Lung (tissue), 12 donors: ENCODE results near the gene PDGFRA. TPM values are rescaled to one million over a fixed set of nuclear protein-coding genes. Genes with fewer than 3 reads are reported as not detected.
"Not testable (repeated sequence)": the region's sequence is repeated elsewhere in the genome, so short reads cannot be mapped to it uniquely, and the experiment has no call there.

Experiments
- ATAC-seq: fragments of 200-7000 bp; cut with Tn5 transposase; one replicate; pipeline ENCODE4 v1.9.1; 2020; ENCODE audit warnings: moderate number of reproducible peaks; ENCODE audit not compliant: insufficient read depth, low FRiP score
- DNase-seq, 3 donors: peaks; one replicate each; pipeline ENCODE4 v3.0.0-alpha.2; 2013 to 2017
- H3K27ac ChIP-seq, 2 donors: one replicate each; pipeline ENCODE4 v1.5.1; 2013; ENCODE audit warnings: mild to moderate bottlenecking in 2 of 2, moderate library complexity in 2 of 2, control low read depth in 1 of 2, inconsistent platforms in 1 of 2, low read depth in 1 of 2, low read length in 1 of 2
- H3K27me3 ChIP-seq, 3 donors: one replicate each; pipeline ENCODE4 v1.5.1; 2013; ENCODE audit warnings: low read length in 2 of 3; ENCODE audit not compliant: control insufficient read depth in 3 of 3, insufficient read depth in 3 of 3
- H3K36me3 ChIP-seq, 4 donors: one replicate each; pipeline ENCODE4 v1.5.1; 2013; ENCODE audit warnings: low read length in 4 of 4, mild to moderate bottlenecking in 1 of 4, moderate library complexity in 1 of 4; ENCODE audit not compliant: control insufficient read depth in 4 of 4, insufficient read depth in 4 of 4
- H3K4me1 ChIP-seq, 5 donors: one replicate each; pipeline ENCODE4 v1.5.1; 2013; ENCODE audit warnings: low read length in 5 of 5, mild to moderate bottlenecking in 2 of 5, moderate library complexity in 1 of 5; ENCODE audit not compliant: control insufficient read depth in 5 of 5, insufficient read depth in 5 of 5
- H3K4me3 ChIP-seq: one replicate; pipeline ENCODE4 v1.5.1; 2013; ENCODE audit warnings: mild to moderate bottlenecking, control low read depth, moderate library complexity
- H3K9ac ChIP-seq, 2 donors: one replicate each; pipeline ENCODE4 v1.5.1; 2013; ENCODE audit warnings: low read length in 2 of 2, control low read depth in 1 of 2; ENCODE audit not compliant: insufficient read depth in 1 of 2
- H3K9me3 ChIP-seq, 4 donors: one replicate each; pipeline ENCODE4 v1.5.1; 2013; ENCODE audit warnings: low read length in 3 of 4, mild to moderate bottlenecking in 1 of 4, moderate library complexity in 1 of 4; ENCODE audit not compliant: control insufficient read depth in 4 of 4, insufficient read depth in 3 of 4
- CTCF ChIP-seq: IDR thresholded peaks from 2 replicates; pipeline ENCODE4 v1.5.1; 2012; ENCODE audit warnings: mild to moderate bottlenecking; ENCODE audit errors: control extremely low read depth, extremely low read depth
- WGBS, 2 donors: extraction: QIAGEN DNeasy Blood & Tissue Kit; methylation state at CpG; one replicate each; pipeline ENCODE4 v1.1.7; 2013; 5-methylcytosine and 5-hydroxymethylcytosine counted together
- polyA plus RNA-seq, 2 donors: library from polyadenylated mRNA; stranded (reverse); fragments of 200-250 nt; gene quantifications; one replicate each; pipeline ENCODE4 v1.2.1, GENCODE V29; 2013
- total RNA-seq, 2 donors: library from RNA; depleted of rRNA in 1 of 2; stranded (reverse); fragments of >200 nt in 1 of 2; gene quantifications; one replicate each; pipeline ENCODE4 v1.2.1, GENCODE V29; 2014 to 2021
- donor health status: control.
- donor health status: control.
- donor health status: Bipolar disorder and iron deficiency.
- donor health status: healthy.
- donor health status: DM: yes; HTN: yes; CAD: no.

The PDGFRA gene
- total and polyA plus RNA-seq, 4 donors: 8.1 to 151 (median 65.6) TPM

- DNase-seq (no peak), ATAC-seq (no peak)
- WGBS, 2 donors: 92 to 95% methylated on average over 3 of the region's 3 CpGs
- Histone ChIP-seq H3K9ac (no peak overlapping the region), H3K36me3 (no peaks in the 10 kb centered on the region), H3K9me3 (peaks cover 0 to 2% (median 0%) of the 10 kb centered on the region in 4 donors), H3K27me3 (no peaks in the 10 kb centered on the region), H3K27ac (no peak overlapping the region), H3K4me3 (no peak overlapping the region), H3K4me1 (no peaks in the 10 kb centered on the region)
- TF ChIP-seq CTCF: no peak
Measured at GRCh38 chr4:54330896-54331295, 101.8 kb downstream of the PDGFRA start.

GRCh38 chr4:54332542-54332941, 103.4 kb downstream of the PDGFRA start:
- ATAC-seq (no peak), DNase-seq (no peak)
- Histone ChIP-seq H3K9me3 (peaks cover 0 to 2% (median 0%) of the 10 kb centered on the region in 4 donors), H3K27ac (no peak overlapping the region), H3K9ac (no peak overlapping the region), H3K27me3 (no peaks in the 10 kb centered on the region), H3K4me3 (no peak overlapping the region), H3K4me1 (no peaks in the 10 kb centered on the region), H3K36me3 (no peaks in the 10 kb centered on the region)
- WGBS, 2 donors: 78 to 95% methylated on average over 4 of the region's 4 CpGs
- no peak for TF ChIP-seq CTCF

GRCh38 chr4:54333657-54334056, 104.6 kb downstream of the PDGFRA start:
- ATAC-seq (no peak), DNase-seq (no peak)
- no peaks in the 10 kb centered on the region for H3K36me3 ChIP-seq
- TF ChIP-seq CTCF: no peak
- no peaks in the 10 kb centered on the region for H3K4me1 ChIP-seq
- no peak overlapping the region for H3K27ac ChIP-seq
- WGBS, 2 donors: 92 to 95% methylated on average over 2 of the region's 2 CpGs
- no peak overlapping the region for H3K4me3 ChIP-seq
- peaks cover 0 to 2% (median 0%) of the 10 kb centered on the region in 4 donors for H3K9me3 ChIP-seq
- H3K9ac ChIP-seq: no peak overlapping the region
- no peaks in the 10 kb centered on the region for H3K27me3 ChIP-seq

GRCh38 chr4:54334769-54335168, 105.7 kb downstream of the PDGFRA start:
- not testable (repeated sequence) for H3K4me3 ChIP-seq, H3K4me1 ChIP-seq, H3K9ac ChIP-seq, DNase-seq, H3K27ac ChIP-seq, H3K36me3 ChIP-seq, ATAC-seq, H3K27me3 ChIP-seq, H3K9me3 ChIP-seq
